IMR-90 (cell line): Measurements from ENCODE around the gene DEGS2.

ENCODE experiments used
- BHLHE40 ChIP-seq: fragments of 150-350 bp; IDR thresholded peaks from 2 replicates; pipeline ENCODE4 v1.6.1; 2016; ENCODE audit warnings: mild to moderate bottlenecking, low read depth, low read length
- CEBPB ChIP-seq: IDR thresholded peaks from 2 replicates; pipeline ENCODE4 v1.6.1; 2012; ENCODE audit warnings: low read depth, low read length, improper control_type of control experiment
- CHD1 ChIP-seq: IDR thresholded peaks from 2 replicates; pipeline ENCODE4 v1.6.1; 2012; ENCODE audit warnings: low read depth, low read length, improper control_type of control experiment
- MAFK ChIP-seq: IDR thresholded peaks from 2 replicates; pipeline ENCODE4 v1.6.1; 2012; ENCODE audit warnings: low read depth, low read length, improper control_type of control experiment
- MAZ ChIP-seq: IDR thresholded peaks from 2 replicates; pipeline ENCODE4 v1.6.1; 2012; ENCODE audit warnings: low read depth, mild to moderate bottlenecking, low read length, improper control_type of control experiment, moderate library complexity, borderline replicate concordance
- MXI1 ChIP-seq: IDR thresholded peaks from 2 replicates; pipeline ENCODE4 v1.6.1; 2012; ENCODE audit warnings: low read depth, mild to moderate bottlenecking, low read length, moderate library complexity, borderline replicate concordance
- POLR2A ChIP-seq: IDR thresholded peaks from 2 replicates; pipeline ENCODE4 v1.6.1; 2012; ENCODE audit warnings: mild to moderate bottlenecking, low read depth, low read length
- RAD21 ChIP-seq: IDR thresholded peaks from 2 replicates; pipeline ENCODE4 v1.6.1; 2012; ENCODE audit warnings: low read length, improper control_type of control experiment
- RCOR1 ChIP-seq: IDR thresholded peaks from 2 replicates; pipeline ENCODE4 v1.6.1; 2012; ENCODE audit warnings: mild to moderate bottlenecking, low read length, improper control_type of control experiment; ENCODE audit not compliant: insufficient replicate concordance
- RFX5 ChIP-seq: IDR thresholded peaks from 2 replicates; pipeline ENCODE4 v1.8.0; 2012; ENCODE audit warnings: low read depth, mild to moderate bottlenecking, low read length, moderate library complexity
- SMC3 ChIP-seq: fragments of 150-350 bp; IDR thresholded peaks from 2 replicates; pipeline ENCODE4 v1.6.1; 2016; ENCODE audit warnings: low read depth, mild to moderate bottlenecking, antibody characterized with exemption, low read length, moderate library complexity
- USF2 ChIP-seq: fragments of 150-350 bp; IDR thresholded peaks from 2 replicates; pipeline ENCODE4 v1.6.1; 2017; ENCODE audit warnings: mild to moderate bottlenecking, antibody characterized with exemption, low read length, low read depth
- TF ChIP-seq, protein P1 (sequence below): conservative IDR thresholded peaks from 2 replicates; pipeline ENCODE4 v1.5.1; 2012; ENCODE audit warnings: mild to moderate bottlenecking, low read depth, low read length, improper control_type of control experiment
- TF ChIP-seq, protein P2 (sequence below): fragments of 150-350 bp; IDR thresholded peaks from 2 replicates; pipeline ENCODE4 v1.6.1; 2016; ENCODE audit warnings: low read depth, mild to moderate bottlenecking, low read length, moderate library complexity, borderline replicate concordance

DNA sequence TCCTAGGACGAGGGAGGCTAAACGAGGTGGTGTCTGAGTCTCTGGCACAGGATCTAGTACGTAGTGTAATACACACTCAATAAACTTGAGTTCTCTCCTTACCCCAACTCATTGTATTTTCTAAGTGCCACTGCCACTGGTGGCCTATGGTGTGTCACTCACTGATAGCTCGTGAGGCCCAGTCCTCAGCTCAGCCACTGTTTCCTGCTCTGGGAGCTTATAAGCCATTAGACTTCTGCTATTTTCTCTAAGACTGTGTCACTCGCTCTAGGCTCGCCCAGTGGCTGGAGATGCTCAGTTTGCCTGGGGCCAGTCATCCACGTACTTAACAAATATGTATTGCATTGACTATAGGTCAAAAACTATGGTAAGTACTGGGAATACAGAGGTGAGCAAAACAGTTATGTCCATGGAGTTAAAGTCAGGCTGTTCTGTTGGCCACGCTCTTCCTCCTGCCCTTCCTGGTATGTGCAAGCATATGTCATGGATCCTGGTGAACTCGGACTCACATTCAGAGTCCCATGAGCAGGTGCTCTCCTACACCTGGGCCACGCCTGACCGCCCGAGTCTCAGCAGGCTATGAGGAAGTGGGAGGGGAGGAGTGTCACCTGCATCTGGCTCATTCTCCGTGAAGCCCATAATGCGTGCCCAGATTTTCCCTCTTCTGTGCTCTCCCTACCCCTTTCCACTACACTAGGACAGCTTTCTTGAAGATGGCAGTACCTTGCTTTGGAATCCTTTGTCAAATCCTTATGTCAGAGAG, 41.6 kb downstream of the DEGS2 start:
- TF ChIP-seq, protein P1, sequence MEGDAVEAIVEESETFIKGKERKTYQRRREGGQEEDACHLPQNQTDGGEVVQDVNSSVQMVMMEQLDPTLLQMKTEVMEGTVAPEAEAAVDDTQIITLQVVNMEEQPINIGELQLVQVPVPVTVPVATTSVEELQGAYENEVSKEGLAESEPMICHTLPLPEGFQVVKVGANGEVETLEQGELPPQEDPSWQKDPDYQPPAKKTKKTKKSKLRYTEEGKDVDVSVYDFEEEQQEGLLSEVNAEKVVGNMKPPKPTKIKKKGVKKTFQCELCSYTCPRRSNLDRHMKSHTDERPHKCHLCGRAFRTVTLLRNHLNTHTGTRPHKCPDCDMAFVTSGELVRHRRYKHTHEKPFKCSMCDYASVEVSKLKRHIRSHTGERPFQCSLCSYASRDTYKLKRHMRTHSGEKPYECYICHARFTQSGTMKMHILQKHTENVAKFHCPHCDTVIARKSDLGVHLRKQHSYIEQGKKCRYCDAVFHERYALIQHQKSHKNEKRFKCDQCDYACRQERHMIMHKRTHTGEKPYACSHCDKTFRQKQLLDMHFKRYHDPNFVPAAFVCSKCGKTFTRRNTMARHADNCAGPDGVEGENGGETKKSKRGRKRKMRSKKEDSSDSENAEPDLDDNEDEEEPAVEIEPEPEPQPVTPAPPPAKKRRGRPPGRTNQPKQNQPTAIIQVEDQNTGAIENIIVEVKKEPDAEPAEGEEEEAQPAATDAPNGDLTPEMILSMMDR: no peak
- TF ChIP-seq POLR2A (no peak), MAFK (no peak), SMC3 (no peak), RFX5 (no peak), CEBPB (no peak), BHLHE40 (no peak), MAZ (no peak), MXI1 (no peak), RAD21 (no peak), CHD1 (no peak), RCOR1 (no peak), USF2 (no peak)
- TF ChIP-seq, protein P2, sequence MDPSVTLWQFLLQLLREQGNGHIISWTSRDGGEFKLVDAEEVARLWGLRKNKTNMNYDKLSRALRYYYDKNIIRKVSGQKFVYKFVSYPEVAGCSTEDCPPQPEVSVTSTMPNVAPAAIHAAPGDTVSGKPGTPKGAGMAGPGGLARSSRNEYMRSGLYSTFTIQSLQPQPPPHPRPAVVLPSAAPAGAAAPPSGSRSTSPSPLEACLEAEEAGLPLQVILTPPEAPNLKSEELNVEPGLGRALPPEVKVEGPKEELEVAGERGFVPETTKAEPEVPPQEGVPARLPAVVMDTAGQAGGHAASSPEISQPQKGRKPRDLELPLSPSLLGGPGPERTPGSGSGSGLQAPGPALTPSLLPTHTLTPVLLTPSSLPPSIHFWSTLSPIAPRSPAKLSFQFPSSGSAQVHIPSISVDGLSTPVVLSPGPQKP: no peak
